Skin epidermis (tissue), 12 donors: ENCODE data around the gene MIAT.
A peak's percentile ranks its signal among the peaks of the same experiment; 100 is the strongest.
"Not testable (repeated sequence)": the region's sequence is repeated elsewhere in the genome, so short reads cannot be mapped to it uniquely, and the experiment has no call there.

Experiments used
- H3K27ac ChIP-seq, 21 experiments: fragments of 200-600 bp; sonication (generic) in 11 of 21; one replicate each; pipeline ENCODE4 v1.5.0; 2020; ENCODE audit warnings: mild to moderate bottlenecking in 3 of 21, inconsistent platforms in 2 of 21, moderate library complexity in 2 of 21
- H3K4me3 ChIP-seq, 7 experiments: fragments of 200-600 bp; sonication (generic) in 2 of 7; one replicate each; pipeline ENCODE4 v1.5.0; 2020; ENCODE audit warnings: inconsistent platforms in 2 of 7, mild to moderate bottlenecking in 2 of 7, moderate library complexity in 1 of 7

MIAT gene

DNA sequence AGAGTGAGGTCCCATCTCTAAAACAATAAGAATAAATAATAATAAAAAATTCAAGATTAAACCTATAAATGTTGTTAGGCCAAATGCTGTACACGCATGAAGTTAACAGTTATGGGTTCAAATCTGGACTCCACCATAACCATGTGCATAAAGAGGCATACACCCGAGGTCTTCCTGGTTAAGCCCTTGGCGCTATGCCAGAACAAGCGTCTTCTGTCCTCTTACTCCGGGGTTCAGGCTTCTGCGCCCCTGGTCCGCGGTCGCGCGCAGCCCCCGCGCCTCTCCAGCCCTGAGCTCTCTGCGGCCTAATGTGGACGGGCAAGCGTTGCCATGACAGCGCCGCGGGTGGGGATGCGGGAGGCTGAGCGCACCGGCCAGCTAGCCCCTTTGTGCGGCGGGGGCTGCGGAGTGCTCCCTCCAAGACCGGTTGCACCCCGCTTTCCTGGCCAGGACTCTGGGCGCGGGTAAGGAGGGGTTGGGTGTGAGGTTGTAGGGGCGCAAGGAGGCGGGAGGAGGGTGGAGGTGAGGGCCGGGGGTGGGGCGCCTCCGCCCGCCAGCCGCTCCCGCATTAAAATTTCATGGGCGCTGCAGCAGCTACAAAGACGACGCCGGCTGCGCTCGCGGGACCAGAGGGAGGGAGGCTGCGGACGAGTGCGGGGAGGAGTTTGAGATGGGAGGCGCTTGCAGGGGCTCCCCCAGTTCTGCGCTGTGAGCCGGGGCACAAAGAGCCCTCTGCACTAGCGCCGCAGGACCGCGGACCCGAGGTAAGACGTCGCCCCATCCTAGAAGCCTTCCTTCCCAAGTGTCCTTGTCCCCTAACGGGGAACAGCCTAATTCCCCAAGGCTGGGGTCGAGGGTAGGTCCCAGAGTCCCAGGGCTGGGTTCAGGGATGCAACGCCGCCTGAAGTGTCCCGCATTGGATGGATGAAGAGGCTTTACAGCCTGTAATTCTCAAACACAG, at the start of gene MIAT:
Gene MIAT, plus strand, starts transcription at position 698 of the 961 bp plus-strand sequence.
- Histone ChIP-seq H3K4me3 (peak within 1 kb of the TSS; percentile 28 to 39 (median 31)), H3K27ac (peak within 1 kb of the TSS in 9 of 21 experiments; percentile 16 to 76 (median 37))

DNA sequence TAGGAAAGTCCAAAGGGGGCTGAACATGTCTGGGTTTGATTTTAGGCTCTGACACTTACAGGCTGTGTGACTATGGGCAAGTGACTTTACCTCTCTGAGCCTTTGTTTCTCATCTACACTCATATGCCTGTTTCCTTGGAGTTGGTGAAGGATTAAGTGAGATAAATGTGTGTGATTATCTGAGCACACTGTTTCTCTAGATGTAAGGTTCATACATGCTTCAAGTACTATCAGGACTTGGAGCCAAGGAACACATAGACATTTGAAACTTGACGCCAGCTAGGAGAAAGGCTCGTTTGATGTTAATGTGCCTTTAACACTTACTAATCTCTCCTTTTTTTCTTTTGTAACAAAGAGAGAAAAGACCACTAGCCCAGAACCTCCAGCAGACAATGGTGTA, 49.3 kb upstream of the MIAT start:
- no peak overlapping the region for H3K4me3 ChIP-seq
- no peak overlapping the region for H3K27ac ChIP-seq

GRCh38 chr22:26609287-26609686, 48.1 kb upstream of the MIAT start:
- no peak overlapping the region for H3K27ac ChIP-seq
- H3K4me3 ChIP-seq: no peak overlapping the region

GRCh38 chr22:26610072-26610958, 47.1 kb upstream of the MIAT start:
- H3K4me3 ChIP-seq: no peak overlapping the region
- peak overlapping the region in 5 of 21 experiments; percentile 6 to 67 (median 22) for H3K27ac ChIP-seq

DNA sequence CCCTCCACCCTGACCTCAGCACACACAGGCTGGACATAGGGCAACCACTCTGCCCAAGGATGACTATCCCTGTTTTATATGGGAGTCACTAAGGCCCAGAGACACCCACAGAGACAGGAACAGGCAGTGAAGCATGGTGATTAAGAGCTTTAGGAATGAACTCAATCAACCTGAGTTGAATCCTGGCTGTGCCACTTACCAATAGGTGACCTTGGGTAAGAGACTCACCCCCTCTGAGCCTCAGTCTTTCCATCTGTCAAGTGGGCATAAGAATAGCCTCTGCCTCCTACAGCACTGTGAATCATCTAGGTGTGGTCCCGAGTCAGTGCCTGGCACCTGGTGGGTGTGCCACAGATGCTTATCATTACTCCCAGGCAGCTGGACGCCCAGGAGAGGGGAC, 46.4 kb upstream of the MIAT start:
- H3K27ac ChIP-seq: peak overlapping the region in 3 of 21 experiments; percentile 6 to 67 (median 25)
- no peak overlapping the region for H3K4me3 ChIP-seq

- no peak overlapping the region for H3K27ac ChIP-seq
- no peak overlapping the region for H3K4me3 ChIP-seq
Measured at GRCh38 chr22:26612652-26613051, 44.7 kb upstream of the MIAT start.

GRCh38 chr22:26613753-26614152, 43.6 kb upstream of the MIAT start:
- not testable (repeated sequence) for H3K27ac ChIP-seq, H3K4me3 ChIP-seq

DNA sequence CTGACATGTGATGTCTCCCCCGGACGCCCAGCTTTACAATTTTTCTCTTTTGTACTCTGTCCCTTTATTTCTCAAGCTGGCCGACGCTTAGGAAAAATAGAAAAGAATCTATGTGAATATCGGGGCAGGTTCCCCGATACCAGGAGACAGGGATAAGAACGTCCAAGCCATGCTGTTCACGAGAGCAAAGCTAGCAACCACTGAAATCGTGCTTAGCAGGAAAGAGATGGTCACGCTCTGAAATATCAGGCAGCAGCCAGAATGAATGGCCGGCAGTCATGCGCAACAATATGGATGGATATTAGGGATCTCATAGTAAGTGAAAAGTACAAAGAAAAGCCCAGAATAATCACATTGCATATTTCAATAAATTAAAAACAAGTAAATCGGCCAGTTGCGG, 43.1 kb upstream of the MIAT start:
- no peak overlapping the region for H3K27ac ChIP-seq
- no peak overlapping the region for H3K4me3 ChIP-seq

GRCh38 chr22:26615149-26615548, 42.2 kb upstream of the MIAT start:
- H3K4me3 ChIP-seq: no peak overlapping the region
- no peak overlapping the region for H3K27ac ChIP-seq

DNA sequence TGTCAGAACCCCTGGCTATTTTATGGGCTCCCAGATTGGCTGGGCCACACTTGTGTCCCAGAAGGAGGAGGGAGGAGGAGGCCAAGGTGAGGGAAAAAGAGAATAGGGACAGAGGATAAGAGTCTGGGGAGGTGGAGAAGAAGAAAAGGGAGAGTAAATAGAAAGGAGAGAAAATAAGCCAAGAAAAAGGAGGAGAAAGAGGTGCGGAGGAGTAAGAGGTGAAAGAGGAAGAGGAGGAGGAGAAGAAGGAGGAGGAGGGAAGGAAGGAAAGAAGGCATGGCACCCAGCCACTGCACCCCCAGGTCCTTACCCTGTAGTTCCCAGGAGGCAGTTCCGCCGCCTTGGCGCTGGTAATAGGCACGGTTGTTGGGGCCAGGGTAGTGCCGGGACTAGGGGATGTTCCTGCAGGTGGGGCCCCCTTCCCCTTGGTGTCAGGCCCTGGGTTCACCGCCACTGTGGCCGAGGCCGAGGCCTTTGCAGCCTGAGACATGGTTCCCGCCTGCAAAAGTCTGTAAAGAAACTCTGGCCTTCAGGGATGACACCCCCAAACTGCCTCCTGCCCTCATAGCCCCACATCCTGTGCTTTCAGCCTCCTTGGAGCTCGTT, 41.5 kb upstream of the MIAT start:
- Histone ChIP-seq H3K27ac (no peak overlapping the region), H3K4me3 (no peak overlapping the region)

- H3K4me3 ChIP-seq: no peak overlapping the region
- H3K27ac ChIP-seq: no peak overlapping the region
Measured at GRCh38 chr22:26616650-26617049, 40.7 kb upstream of the MIAT start.

- Histone ChIP-seq H3K4me3 (no peak within 1 kb of the TSS), H3K27ac (peak within 1 kb of the TSS in 7 of 21 experiments; percentile 6 to 67 (median 25))
Measured at GRCh38 chr22:26617271-26618199, 39.9 kb upstream of the MIAT start, which contains the start of gene CRYBB1. CRYBB1 (minus strand) TSS chr22:26618027; CDS start chr22:26616319, 1,708 bp downstream.

- Histone ChIP-seq H3K27ac (peak overlapping the region in 3 of 21 experiments; percentile 25 to 67 (median 50)), H3K4me3 (no peak overlapping the region)
Measured at GRCh38 chr22:26618455-26618854, 38.9 kb upstream of the MIAT start.

DNA sequence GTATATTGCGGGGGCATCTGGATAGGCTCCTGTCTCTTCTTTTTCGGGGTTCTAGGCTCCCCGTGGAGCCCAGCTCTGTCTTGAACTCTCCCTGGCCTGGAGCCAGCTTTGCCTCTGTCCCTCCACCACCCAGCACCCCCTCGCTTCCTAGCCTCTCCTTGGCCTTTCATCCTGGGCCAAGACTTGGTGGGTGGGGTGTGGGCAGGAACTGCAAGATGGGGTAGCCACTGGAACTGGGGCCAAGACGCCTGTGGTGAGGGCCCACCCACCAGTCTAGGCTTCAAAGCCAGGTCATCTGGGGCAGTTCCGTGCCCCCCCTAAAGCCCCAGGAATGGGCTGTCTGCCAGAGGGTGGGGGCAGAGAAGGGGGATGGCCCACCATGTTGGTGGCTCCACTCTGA, 37.9 kb upstream of the MIAT start:
- Histone ChIP-seq H3K27ac (peak overlapping the region in 1 of 21 experiments; percentile 11), H3K4me3 (no peak overlapping the region)

DNA sequence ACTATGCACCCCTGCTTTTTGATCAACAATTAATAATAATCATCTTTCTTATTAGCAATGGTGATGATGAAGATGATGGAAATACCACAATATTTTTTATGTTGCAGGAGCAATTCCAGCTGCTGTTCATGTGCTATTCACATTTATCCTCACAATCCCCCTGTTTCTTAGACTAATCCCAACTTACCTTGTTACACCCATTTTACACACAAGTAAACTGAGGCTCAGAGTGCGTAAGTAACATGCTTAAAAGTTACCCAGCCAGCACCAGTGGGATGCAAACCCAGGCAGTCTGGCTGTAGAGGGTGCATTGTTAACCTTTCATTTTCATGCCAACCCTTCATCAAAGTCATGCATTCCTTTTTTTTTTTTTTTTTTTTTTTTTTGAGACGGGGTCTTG, 37.2 kb upstream of the MIAT start:
- Histone ChIP-seq H3K4me3 (no peak overlapping the region), H3K27ac (no peak overlapping the region)

DNA sequence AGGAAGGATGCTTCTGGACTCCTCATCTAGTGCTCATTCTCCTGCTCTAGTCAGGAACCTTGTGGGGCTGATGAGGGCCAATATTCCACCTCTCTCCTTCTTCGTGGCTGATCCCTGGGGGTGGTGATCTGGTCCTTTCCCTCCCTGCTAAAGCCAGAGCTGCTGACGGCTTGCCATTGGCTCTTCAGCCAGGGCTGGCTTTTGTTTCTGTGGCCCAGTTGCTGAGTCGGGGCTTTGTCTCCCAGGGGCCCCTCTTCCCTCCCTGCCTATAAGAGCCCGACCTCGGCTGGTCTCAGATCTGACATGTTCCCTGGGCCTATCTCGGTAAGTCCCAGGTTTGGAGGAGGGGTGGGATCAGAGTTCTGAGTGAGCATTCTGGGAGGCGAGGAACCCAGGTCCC, 35.7 kb upstream of the MIAT start, which contains the start of gene CRYBA4:
Gene CRYBA4, plus strand, starts transcription at position 301 of the 400 bp plus-strand sequence. CDS start 634 bp downstream, outside the sequence.
- Histone ChIP-seq H3K27ac (no peak within 1 kb of the TSS), H3K4me3 (no peak within 1 kb of the TSS)

- Histone ChIP-seq H3K4me3 (no peak overlapping the region), H3K27ac (no peak overlapping the region)
Measured at GRCh38 chr22:26623984-26624383, 33.4 kb upstream of the MIAT start.

GRCh38 chr22:26624803-26625202, 32.6 kb upstream of the MIAT start:
- H3K27ac ChIP-seq: no peak overlapping the region
- no peak overlapping the region for H3K4me3 ChIP-seq
